Neural cell (in vitro differentiated cells): Measurements from ENCODE around the gene DDX19B. TPM values are rescaled to one million over a fixed set of nuclear protein-coding genes. Genes with fewer than 3 reads are reported as not detected.

Source experiments
- H2AFZ ChIP-seq: fragments of 200-600, 300-800 bp; sonication (generic), shearing (Covaris generic); 2 replicates; pipeline ENCODE4 v1.6.0; 2014; ENCODE audit warnings: low read depth, mild to moderate bottlenecking, antibody characterized with exemption, low read length, moderate library complexity
- H3F3A ChIP-seq: fragments of 200-600 bp; shearing (Covaris generic); 2 replicates; pipeline ENCODE4 v1.6.1; 2016; ENCODE audit warnings: mild to moderate bottlenecking, moderate library complexity, mixed read lengths, antibody characterized with exemption, low read length; ENCODE audit not compliant: insufficient read depth, poor library complexity, severe bottlenecking
- H3K27ac ChIP-seq: fragments of 200-600, 300-800 bp; sonication (generic), shearing (Covaris generic); 2 replicates; pipeline ENCODE4 v1.5.1; 2014; ENCODE audit warnings: mild to moderate bottlenecking, low read length, moderate library complexity
- H3K27me3 ChIP-seq: fragments of 300-800, 200-600 bp; sonication (generic), shearing (Covaris generic); 2 replicates; pipeline ENCODE4 v1.6.0; 2014; ENCODE audit warnings: mild to moderate bottlenecking, low read depth, low read length, moderate library complexity; ENCODE audit not compliant: insufficient read depth
- H3K36me3 ChIP-seq: fragments of 300-800, 200-600 bp; sonication (generic), shearing (Covaris generic); 2 replicates; pipeline ENCODE4 v1.5.1; 2014; ENCODE audit warnings: mild to moderate bottlenecking, antibody characterized with exemption, low read length, moderate library complexity; ENCODE audit not compliant: insufficient read depth
- H3K4me2 ChIP-seq: fragments of 300-800, 200-600 bp; sonication (generic), shearing (Covaris generic); 2 replicates; pipeline ENCODE4 v1.6.0; 2014; ENCODE audit warnings: mild to moderate bottlenecking, low read length
- H3K4me3 ChIP-seq: fragments of 300-800, 200-600 bp; sonication (generic), shearing (Covaris generic); 2 replicates; pipeline ENCODE4 v1.5.1; 2014; ENCODE audit warnings: mild to moderate bottlenecking, low read length, moderate library complexity
- H3K79me2 ChIP-seq: fragments of 200-600 bp; shearing (Covaris generic); replicated peaks from 2 replicates; pipeline ENCODE4 v1.6.0; 2014; ENCODE audit warnings: mild to moderate bottlenecking, low read length, moderate library complexity; ENCODE audit not compliant: insufficient read depth
- H3K9ac ChIP-seq: fragments of 300-800, 200-600 bp; sonication (generic), shearing (Covaris generic); 2 replicates; pipeline ENCODE4 v1.6.1; 2016; ENCODE audit warnings: mild to moderate bottlenecking, low read length, mixed read lengths
- H3K9me2 ChIP-seq: fragments of 200-600 bp; shearing (Covaris generic); 2 replicates; pipeline ENCODE4 v1.6.1; 2016; ENCODE audit warnings: mild to moderate bottlenecking, low read length, mixed read lengths; ENCODE audit not compliant: insufficient read depth
- H3K9me3 ChIP-seq: fragments of 200-600, 300-800 bp; sonication (generic), shearing (Covaris generic); 2 replicates; pipeline ENCODE4 v1.6.1; 2016; ENCODE audit warnings: mild to moderate bottlenecking, mixed run types, low read length, moderate library complexity, mixed read lengths
- H4K20me1 ChIP-seq: fragments of 200-600 bp; shearing (Covaris generic); 2 replicates; pipeline ENCODE4 v1.6.1; 2016; ENCODE audit warnings: mild to moderate bottlenecking, mixed run types; ENCODE audit not compliant: insufficient read depth
- CTCF ChIP-seq: fragments of 450-650 bp; IDR thresholded peaks from 2 replicates; pipeline ENCODE4 v1.5.1; 2014; ENCODE audit warnings: antibody characterized with exemption, mild to moderate bottlenecking, moderate library complexity; ENCODE audit not compliant: poor library complexity, severe bottlenecking
- EP300 ChIP-seq: fragments of 450-650 bp; conservative IDR thresholded peaks from 2 replicates; pipeline ENCODE4 v1.6.1; 2014; ENCODE audit warnings: antibody characterized with exemption, mild to moderate bottlenecking, moderate library complexity; ENCODE audit not compliant: poor library complexity, severe bottlenecking
- EZH2 ChIP-seq: fragments of 200-600, 300-800 bp; shearing (Covaris generic), sonication (generic); IDR thresholded peaks from 2 replicates; pipeline ENCODE4 v1.6.1; 2014; ENCODE audit warnings: antibody characterized with exemption, low read length, borderline replicate concordance, mild to moderate bottlenecking; ENCODE audit not compliant: insufficient read depth, poor library complexity, severe bottlenecking
- MXI1 ChIP-seq: fragments of 450-650 bp; conservative IDR thresholded peaks from 2 replicates; pipeline ENCODE4 v1.6.1; 2014; ENCODE audit warnings: antibody characterized with exemption, mild to moderate bottlenecking; ENCODE audit not compliant: poor library complexity, severe bottlenecking
- POLR2AphosphoS5 ChIP-seq: IDR thresholded peaks from 2 replicates; pipeline ENCODE4 v1.6.1; 2012
- RAD21 ChIP-seq: fragments of 450-650 bp; conservative IDR thresholded peaks from 2 replicates; pipeline ENCODE4 v1.6.1; 2014; ENCODE audit warnings: antibody characterized with exemption, mild to moderate bottlenecking, moderate library complexity
- REST ChIP-seq: IDR thresholded peaks from 2 replicates; pipeline ENCODE4 v1.6.1; 2012; ENCODE audit warnings: borderline replicate concordance
- SMC3 ChIP-seq: fragments of 450-650 bp; conservative IDR thresholded peaks from 2 replicates; pipeline ENCODE4 v1.6.1; 2014; ENCODE audit warnings: antibody characterized with exemption, mild to moderate bottlenecking, moderate library complexity; ENCODE audit not compliant: poor library complexity
- TAF1 ChIP-seq: IDR thresholded peaks from 2 replicates; pipeline ENCODE4 v1.6.1; 2012; ENCODE audit warnings: low read depth
- polyA plus RNA-seq: library from polyadenylated mRNA; depleted of rRNA; stranded (reverse); fragments of >200 nt; gene quantifications from 2 replicates; pipeline ENCODE4 v1.2.3, GENCODE V29; 2014

Gene DDX19B
- polyA plus RNA-seq, 1 donor from 2014 or later, result 47.8 TPM

GRCh38 chr16:70255574-70255973 is 43.4 kb upstream of the DDX19B start:
- Histone ChIP-seq H3K79me2 (no peaks in the 10 kb centered on the region), H4K20me1 (no peaks in the 10 kb centered on the region), H3K9me3 (no peaks in the 10 kb centered on the region), H3K27me3 (no peaks in the 10 kb centered on the region), H3K9me2 (no peaks in the 10 kb centered on the region), H2AFZ (no peak overlapping the region), H3K4me2 (no peak overlapping the region), H3K4me3 (no peak overlapping the region), H3K36me3 (no peaks in the 10 kb centered on the region), H3K27ac (no peak overlapping the region), H3F3A (peaks cover 4% of the 10 kb centered on the region), H3K9ac (no peak overlapping the region)
- TF ChIP-seq REST, result no peak

- TF ChIP-seq TAF1 (no peak), EZH2 (no peak), POLR2AphosphoS5 (no peak)
- Histone ChIP-seq H3F3A (peaks cover under 1% of the 10 kb centered on the region), H3K27me3 (no peaks in the 10 kb centered on the region), H3K79me2 (no peaks in the 10 kb centered on the region), H3K4me3 (no peak overlapping the region), H3K4me2 (no peak overlapping the region), H4K20me1 (no peaks in the 10 kb centered on the region), H3K27ac (no peak overlapping the region), H3K9ac (no peak overlapping the region), H3K9me3 (no peaks in the 10 kb centered on the region), H3K9me2 (no peaks in the 10 kb centered on the region), H3K36me3 (no peaks in the 10 kb centered on the region), H2AFZ (no peak overlapping the region)
Observed at GRCh38 chr16:70257391-70257790, 41.6 kb upstream of the DDX19B start.

- Histone ChIP-seq H4K20me1 (no peaks in the 10 kb centered on the region), H3F3A (no peaks in the 10 kb centered on the region), H3K79me2 (no peaks in the 10 kb centered on the region), H3K4me2 (no peak overlapping the region), H3K27ac (no peak overlapping the region), H3K9me3 (no peaks in the 10 kb centered on the region), H3K9me2 (no peaks in the 10 kb centered on the region), H3K27me3 (no peaks in the 10 kb centered on the region), H3K36me3 (no peaks in the 10 kb centered on the region), H2AFZ (no peak overlapping the region), H3K9ac (no peak overlapping the region), H3K4me3 (no peak overlapping the region)
- TF ChIP-seq SMC3, result no peak
- no peak for TF ChIP-seq POLR2AphosphoS5
- TF ChIP-seq TAF1, result no peak
Observed at GRCh38 chr16:70258065-70258464, 40.9 kb upstream of the DDX19B start.

- TF ChIP-seq EZH2 (no peak), POLR2AphosphoS5 (no peak), MXI1 (no peak), CTCF (no peak), RAD21 (no peak), SMC3 (no peak), TAF1 (no peak), EP300 (no peak), REST (no peak)
- Histone ChIP-seq H4K20me1 (no peaks in the 10 kb centered on the region), H3K79me2 (no peaks in the 10 kb centered on the region), H3K27ac (no peak overlapping the region), H3K9me2 (no peaks in the 10 kb centered on the region), H3K4me2 (no peak overlapping the region), H3K9ac (no peak overlapping the region), H3K4me3 (no peak overlapping the region), H2AFZ (no peak overlapping the region), H3K36me3 (no peaks in the 10 kb centered on the region), H3F3A (no peaks in the 10 kb centered on the region), H3K27me3 (no peaks in the 10 kb centered on the region), H3K9me3 (no peaks in the 10 kb centered on the region)
Observed at GRCh38 chr16:70258946-70259345, 40.0 kb upstream of the DDX19B start.
